ENCODE data around the gene IGF2.
"Not testable (repeated sequence)": the region's sequence is repeated elsewhere in the genome, so short reads cannot be mapped to it uniquely, and the experiment has no call there.

IGF2 gene

DNA sequence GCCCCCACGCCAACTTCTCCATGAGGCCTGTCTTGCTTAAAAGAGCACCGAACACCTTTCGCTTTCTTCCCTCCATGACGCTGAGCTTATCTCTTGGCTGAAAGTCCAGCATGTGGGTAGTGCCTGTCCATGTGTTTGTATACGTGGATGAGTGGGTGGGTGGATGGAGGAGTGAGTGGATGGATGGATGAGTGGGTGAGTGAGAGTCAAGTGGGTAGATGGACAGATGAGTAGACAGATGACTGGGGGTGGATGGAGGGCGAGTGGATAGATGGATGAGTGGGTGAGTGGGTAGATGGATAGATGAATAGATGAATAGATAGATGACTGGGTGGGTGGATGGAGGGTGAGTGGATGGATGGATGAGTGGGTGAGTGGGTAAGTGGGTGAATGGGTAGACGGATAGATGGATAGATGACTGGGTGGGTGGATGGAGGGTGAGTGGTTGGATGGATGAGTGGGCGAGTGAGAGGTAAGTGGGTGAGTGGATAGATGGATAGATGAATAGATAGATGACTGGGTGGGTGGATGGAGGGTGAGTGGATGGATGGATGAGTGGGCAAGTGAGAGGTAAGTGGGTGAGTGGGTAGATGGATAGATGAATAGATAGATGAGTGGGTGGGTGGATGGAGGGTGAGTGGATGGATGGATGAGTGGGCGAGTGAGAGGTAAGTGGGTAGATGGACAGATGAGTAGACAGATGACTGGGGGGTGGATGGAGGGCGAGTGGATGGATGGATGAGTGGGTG, 14.3 kb downstream of the IGF2 start:
- not testable (repeated sequence) for DNase-seq (ENCODE audit: low read depth in 2 of 2)

DNA sequence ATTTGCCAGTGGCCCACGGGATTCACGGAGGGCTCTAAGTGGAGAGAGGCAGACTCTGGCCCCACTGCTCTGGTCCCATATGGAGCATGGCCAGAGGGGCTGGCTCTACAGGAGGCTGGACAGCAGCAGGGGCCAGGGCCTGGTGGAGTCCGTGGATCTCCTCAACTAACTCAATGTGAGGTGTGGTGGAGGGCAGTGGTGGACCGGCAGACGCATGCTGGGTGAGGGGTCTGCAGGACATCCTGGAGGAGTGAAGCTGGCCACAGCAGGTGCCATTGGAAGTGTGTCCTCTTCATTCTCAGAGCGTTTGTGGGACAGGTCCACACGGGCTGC, 15.6 kb downstream of the IGF2 start:
- DNase-seq (ENCODE audit: low read depth in 2 of 2): no peak

DNA sequence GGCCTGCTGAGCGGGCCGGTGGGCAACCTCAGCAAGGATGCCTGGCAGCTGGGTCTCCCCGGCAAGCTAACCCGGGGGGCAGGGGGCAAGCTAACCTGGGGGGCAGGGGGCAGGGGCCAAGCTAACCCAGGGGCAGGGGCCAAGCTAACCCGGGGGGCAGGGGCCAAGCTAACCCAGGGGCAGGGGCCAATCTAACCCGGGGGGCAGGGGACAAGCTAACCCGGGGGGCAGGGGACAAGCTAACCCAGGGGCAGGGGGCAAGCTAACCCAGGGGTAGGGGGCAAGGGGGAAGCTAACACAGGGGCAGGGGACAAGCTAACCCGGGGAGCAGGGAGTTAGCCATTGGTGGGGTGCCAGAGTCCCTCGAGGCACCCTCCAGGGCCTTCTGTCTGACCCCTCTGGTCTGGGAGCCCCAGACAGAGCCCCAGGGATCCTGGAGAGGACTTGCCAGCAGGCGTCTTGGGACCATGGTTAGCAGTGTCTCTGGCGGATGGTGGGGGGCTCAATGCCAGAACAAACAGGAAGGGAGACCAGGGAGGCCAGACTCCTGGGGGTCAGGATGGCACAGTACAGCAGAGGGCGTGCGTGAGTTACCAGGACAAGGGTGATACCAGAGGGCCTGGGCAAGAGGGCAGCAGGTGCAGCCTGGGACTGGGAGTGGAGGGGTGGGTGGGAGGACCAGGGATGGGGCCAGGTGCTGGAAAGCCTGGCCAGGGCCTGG, 16.1 kb downstream of the IGF2 start:
- no peak for DNase-seq (ENCODE audit: low read depth in 2 of 2)

DNA sequence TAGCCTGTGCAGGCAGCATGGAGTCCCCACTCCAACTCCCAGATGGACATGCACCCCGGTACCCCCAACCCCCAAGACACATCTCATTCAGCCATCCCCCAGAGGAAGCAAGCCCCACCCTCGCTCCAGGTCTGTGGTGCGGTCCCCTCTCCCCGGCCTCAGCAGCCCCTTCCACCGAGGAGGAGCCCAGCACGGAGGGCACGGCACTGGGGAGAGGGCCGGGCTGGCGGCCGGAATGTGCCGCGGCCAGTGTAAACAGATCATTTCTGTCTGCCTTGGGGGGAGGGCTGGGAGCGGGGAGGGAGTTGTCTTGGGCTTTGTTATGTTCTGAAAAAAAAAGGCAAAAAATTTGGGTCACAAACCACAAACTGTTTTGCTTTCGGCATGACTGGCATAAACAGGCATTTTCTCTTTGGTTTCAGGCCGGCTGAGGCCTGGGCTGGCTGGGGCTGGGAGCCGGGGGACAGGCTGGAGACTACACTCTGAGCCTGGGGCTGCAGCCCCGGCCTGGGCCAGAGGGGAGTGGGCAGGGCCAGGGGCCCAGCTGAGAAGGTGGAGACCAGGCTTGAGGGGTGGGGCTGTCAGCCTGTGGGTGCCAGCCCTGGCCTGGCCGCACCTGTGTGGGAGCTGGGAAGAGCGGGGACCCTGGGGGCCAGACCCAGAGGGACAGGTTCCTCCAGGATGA, 16.8 kb downstream of the IGF2 start:
- no peak for DNase-seq (ENCODE audit: low read depth in 2 of 2)

DNA sequence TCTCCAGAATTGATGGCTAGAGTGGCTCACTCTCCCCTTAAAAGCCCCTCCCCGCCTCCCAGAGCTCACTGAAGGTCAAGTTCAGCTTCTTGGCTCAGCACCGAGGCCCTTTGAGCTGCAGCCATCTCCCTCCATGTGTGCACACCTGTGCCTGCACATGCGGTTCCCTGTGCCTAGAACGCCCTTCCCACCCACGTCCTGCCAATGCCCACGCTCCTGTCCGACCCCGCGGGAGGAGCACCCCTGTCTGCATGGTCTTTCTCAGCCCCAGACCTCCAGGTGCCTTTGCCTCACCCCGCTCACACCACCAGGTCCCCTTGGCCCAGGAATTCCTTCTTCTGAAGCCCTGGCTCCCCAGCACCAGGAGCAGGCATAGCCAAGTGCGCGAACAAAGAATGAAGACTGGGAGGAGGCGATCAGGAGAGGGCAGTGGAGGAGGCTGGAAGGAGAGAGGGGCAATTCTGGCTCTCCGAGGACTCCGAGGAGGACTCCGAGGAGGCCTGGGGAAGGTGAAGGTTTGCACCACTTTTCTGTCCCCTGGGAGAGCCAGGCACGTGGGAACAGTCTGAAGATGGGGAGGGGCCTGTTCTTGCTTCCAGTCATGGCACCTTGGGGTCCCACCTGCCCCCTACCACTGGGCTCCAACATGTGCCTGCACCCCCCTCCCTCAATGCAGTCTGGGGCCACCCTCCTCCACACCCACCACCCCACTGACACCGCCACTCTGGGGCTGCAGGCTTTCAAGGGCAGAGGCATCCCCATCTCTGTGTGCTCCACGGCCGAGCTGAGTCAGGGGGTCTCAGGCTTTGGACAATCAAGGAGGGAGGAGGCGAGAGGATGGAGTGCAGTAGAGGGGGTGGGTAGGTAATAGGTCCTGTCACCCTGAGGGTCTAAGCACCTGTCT, 17.7 kb downstream of the IGF2 start:
- no peak for DNase-seq (ENCODE audit: low read depth in 2 of 2)

DNA sequence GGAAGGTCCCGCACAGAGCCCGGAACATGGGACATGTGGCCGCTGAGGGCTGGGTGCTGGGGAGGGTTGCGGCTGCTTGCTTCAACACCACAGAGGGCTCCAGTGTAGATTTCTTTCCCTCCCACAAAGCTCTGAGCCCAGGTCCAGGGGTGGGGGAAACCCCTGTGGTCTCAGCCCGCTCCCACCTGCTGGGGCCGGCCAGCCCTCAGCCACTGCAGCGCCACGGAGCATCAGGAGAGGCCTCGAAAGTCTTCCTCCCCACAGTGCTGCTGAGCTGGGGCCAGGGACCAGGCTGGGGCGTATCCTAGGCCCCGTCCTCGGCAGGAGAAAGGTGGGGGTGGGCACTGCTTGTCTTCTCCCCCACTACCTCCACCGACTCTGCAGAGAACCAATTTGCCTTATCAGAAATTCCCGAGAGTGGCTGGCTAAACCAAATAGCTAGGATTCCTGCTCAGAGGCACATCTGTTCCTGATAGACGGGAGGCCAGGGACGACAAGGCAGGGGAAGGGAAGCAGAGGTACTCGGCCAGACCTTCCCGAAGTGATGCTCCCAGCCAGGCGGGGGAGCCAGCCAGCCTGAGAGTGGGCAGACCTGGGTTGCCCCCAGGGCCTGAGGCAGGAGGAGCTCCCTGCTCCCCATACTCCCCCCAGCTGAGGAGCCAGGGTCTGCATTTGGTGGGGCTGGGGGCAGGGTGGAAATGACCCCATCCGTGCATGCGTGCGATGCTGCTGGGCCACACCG, 18.7 kb downstream of the IGF2 start:
- no peak for DNase-seq (ENCODE audit: low read depth in 2 of 2)

DNA sequence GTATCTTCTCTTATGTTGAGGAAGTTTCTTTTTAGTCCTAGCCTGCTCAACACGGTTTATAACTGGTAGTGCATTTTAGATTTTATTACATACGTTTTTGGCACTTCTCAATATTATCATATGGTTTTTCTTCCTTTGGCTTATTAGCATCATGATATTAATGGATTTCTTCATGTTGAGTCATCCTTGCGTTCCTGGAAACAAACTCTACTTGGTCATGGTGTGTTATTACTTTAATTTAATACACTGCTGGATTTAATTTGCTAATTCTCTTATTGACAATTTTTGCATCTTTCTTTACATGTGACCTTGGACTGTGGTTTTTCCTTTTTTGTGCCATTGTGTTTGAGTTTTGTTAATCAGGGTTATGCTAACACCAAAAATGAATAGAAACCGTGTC, 20.5 kb downstream of the IGF2 start:
- no peak for DNase-seq (ENCODE audit: low read depth in 2 of 2)

DNA sequence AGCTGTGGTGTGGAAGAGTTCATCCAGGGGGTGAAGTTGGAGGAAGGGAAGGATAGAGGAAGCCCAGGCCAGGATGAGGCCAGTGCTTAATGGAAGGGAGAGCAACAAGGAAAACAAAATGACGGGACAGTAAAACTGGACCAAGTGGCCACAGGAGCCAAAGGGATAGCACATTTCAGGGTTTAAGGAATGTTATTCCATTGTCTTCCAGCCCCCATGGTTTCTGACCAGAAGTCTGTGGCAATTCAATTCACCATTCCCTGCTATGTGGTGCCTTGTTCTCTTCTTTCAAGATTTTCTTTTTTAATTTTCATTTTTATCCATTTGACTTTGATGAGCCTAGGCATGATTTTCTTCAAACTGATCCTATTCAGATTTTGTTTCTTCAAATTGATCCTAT, 22.5 kb downstream of the IGF2 start:
- no peak for DNase-seq (ENCODE audit: low read depth in 2 of 2)

DNA sequence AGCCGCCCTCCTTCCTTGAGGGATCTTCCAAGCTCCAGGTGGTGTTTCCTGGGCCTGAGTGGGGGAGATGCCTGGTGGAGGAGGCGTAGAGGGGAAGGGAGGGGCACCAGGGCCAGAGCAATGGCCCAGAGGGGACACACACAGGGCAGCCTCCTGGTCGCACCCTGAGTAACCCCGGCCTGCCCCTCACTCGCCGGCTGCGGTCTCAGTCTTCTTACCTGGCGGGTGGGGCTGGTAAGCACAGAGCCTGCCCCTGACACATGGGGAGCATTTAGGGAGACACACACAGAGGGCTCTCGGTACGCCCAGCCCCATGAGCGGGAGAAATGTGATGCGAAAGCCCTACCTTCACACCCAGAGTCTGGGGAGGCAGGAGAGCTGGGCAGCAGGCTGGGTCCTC, 23.9 kb downstream of the IGF2 start:
- no peak for DNase-seq (ENCODE audit: low read depth in 2 of 2)

DNA sequence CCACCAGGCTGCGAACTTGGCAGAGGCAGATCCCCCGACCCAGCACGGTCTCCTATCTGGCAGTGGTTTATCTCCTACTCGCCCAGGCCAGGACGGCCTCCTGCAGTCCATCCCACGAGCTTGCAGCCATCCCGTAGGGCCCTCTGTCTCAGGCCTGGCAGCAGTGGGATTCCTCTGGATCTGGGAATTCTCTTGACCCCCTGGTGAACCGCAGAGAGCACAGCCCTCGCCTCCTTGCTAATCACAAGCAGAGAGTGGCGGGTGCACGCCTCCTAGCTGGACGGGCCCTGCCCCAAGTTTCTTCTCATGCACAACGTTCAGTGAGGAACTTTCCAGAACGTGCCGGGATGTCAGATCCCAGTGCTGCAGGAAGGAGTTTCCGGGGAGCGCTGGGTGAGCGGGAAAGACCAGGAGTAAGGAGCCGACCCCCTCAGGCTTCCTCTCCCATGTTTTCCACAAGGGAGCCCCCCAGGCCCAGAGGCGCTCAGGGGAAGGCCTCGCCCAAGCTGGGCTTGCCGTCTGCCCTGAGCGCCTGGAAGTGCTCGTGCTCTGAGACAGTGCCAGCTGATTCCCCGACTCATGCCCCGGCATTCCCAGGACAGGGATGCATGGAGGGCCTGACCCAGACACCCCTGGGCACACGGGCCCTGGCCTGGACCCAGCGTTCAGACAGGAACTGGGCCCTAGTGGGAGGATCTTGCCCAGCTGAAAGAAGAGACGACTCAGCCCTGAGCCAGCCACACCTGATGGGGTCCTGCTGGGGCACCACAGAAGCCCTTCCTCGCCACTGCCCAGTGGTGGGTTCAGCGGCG, 24.6 kb downstream of the IGF2 start:
- no peak for DNase-seq (ENCODE audit: low read depth in 2 of 2)

DNA sequence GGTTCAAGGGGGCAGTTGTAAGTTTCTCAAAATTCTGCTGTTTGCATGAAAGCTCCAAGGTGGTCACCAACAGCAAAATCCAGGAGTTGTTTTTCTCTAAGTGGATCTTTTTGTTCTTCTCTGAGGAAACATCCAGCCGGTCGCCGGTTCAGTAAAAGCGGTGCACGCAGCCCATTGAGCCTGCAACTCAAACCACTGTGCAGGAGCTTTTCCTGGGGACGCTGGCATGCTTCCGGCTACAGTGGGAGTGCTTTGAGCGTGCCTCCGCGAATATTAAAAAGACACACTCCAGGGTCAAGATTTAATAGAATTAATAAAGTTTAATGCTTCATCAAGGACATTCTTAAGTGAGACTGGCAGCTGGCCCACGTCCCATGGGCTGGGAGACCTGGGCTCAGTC, 25.4 kb downstream of the IGF2 start:
- DNase-seq (ENCODE audit: low read depth in 2 of 2): no peak

DNA sequence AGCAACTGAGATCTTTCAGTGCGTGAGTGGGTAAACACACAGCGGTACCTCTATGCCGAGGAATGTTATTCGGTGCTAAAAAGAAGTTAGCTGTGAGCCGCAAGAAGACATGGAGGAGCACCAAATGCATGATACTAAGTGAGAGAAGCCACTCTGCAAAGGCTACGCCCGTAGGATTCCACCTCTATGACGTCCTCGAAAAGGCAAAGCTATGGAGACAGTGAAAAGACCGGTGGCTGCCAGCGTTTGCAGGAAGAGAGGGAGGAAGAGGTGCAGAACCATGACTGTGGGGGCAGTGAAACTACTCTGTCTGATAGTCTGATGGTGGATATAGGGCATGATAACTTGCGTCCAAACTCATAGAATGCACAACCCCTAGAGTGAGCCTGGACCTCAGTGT, 28.7 kb downstream of the IGF2 start:
- no peak for DNase-seq (ENCODE audit: low read depth in 2 of 2)

DNA sequence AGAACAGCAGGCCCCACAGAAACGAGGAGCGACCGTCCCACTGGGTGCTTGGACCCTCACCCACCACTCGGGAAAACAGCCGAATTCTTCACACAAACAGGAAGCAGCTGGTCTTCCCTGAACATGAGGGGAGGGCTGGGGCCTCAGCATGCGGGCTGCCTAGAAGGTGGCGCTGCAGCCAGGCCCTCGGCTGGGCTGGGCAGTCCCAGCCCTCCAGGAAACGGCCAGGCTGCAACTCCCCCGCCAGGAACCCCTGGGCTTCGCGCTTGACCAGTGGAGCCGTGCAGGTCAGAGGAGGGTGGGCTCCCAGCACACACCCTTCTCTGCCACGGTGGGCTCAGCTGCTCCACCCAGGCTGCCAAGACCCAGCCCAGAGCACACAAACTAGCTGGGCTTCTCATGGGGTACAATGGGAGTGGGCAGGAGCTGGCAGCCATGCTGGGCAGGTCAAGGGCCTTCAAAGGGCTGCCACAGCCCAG, 29.6 kb downstream of the IGF2 start:
- no peak for DNase-seq (ENCODE audit: low read depth in 2 of 2)

DNA sequence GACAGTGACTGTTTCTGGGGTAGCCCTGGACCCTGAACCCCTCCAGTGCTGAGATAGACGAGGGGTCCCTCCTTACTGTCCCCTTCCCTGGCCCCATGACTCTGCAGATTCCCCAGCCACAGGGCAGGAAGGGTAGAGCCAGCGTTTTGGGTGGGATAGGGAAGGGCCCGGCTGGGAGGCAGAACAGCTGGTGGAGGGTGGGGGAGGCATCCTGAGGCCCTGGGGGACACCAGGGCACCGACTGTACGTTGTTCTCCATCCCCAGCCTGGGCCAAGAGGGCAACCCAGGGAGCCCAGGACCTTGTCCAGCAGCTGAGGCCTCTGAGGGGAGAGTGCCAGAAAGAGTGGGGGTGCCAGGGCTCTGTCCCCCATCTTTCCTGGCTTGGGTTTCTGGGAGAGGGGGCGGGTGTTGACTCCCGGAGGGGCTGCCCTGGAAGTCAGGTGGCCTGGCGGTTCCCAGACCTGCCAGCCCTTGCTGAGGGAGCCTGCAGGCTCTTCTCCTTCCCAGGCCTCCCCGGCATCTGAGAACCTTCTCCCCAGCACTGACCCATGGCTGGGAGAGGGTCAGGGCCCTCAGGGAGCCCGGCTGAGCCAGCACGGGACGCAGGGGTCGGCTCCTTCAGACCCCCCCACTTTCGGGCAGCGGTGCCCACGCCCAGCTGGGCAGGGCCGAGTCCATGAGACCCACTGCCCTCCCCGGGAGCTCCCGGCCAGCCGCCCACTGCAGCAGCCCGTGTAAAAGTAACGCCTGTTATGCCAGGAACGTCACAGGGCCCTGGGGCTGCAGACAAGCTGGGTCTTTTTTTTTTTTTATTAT, 30.3 kb downstream of the IGF2 start:
- no peak for DNase-seq (ENCODE audit: low read depth in 2 of 2)

DNA sequence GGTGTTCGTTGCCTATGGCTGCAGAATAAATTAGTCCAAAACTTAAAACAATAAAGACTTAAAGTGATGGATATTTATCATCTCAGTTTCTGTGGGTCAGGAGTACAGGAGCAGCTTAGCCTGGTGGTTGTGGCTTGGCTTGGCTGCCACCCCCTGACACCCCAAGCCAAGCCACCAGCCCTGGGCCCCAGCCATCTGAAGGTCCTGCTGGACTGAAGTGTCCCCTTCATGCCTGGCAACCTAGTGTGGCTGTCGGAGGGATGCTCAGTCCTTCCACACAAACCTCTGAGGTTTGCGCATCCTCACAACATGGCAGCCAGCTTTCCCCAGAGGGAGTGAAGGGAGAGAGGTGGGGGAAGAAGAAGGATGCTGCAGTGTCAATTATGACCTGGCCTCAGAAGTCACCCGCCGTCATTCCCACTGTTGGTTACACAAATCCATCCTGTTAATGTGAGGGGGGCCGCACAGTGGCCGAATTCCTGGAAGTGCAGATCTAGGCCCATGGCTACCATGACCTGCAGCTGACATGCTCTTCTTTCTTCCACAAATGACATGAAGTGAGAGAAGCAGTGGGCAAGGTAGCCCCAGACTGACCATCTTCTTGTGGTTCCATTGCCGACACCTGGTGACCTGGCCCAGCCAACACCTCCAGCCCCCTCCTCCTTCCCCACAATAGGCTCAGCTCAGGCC, 31.1 kb downstream of the IGF2 start:
- DNase-seq (ENCODE audit: low read depth in 2 of 2): no peak

DNA sequence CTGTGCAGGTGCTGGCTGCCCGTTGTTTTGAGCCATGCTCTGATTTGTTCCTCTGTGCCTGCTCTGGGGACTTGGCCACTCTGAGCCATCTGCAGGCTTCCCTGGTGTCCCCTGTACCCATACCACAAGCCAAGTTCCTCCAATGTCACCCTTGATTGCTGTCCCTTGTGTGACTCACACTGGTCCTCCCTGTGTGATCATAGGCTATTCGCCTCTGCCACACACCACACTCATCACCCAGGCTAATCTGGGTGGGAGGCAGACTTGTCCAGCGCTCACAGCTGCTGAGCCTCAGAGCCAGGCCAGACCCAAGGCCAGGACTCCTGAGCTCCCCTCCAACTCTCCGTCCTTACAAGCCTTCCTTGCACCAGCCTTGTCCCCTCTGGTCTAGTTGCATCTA, 31.7 kb downstream of the IGF2 start:
- DNase-seq (ENCODE audit: low read depth in 2 of 2): no peak

DNA sequence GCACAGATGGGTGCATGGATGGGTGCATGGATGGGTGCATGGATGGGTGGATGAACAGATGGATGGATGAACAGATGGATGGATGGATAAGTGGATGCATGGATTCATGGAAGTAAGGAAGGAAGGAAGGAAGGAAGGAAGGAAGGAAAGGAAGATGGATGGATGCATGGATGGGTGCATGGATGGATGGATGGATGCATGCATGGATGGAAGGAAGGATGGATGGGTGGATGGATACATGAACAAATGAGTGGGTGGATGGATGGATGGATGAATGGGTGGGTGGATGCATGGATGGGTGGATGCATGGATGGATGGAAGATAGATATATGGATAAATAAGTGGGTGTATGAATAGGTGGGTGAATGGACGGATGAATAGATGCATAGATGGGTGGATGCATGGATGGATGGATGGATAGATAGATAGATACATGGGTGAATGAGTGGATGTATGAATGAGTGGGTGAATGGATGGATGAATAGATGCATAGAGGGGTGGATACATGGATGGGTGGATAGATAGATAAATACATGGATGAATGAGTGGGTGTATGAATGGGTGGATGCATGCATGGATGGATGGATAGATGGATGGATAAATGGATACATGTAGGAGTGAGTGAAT, 32.5 kb downstream of the IGF2 start:
- DNase-seq (ENCODE audit: low read depth in 2 of 2): no peak

DNA sequence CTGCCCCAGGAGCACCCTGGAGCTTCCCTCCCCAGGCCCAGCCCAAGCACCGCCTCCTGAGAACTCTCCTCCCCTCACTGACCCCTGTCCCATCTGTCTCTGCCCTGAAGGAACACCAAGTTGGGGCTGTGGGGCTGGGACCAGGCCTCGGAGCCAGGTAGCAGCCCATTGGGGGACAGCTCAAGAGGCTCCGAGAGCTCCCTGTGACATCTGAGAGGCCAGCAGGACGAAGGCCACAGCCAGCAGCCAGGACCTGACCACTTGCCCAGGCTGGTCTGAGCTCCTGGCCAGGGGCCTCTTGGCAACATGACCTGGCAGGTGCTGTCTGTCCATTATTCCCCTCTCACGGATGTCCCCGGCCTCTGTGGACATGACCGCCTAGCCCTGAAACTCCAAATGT, 33.7 kb downstream of the IGF2 start:
- no peak for DNase-seq (ENCODE audit: low read depth in 2 of 2)

Measured in stimulated activated CD8-positive, alpha-beta memory T cell treated with anti-CD3 and anti-CD28 coated beads, Interleukin-15, amount 100 ng/mL, for 4 hours (primary cell).